ENCODE results near the gene CEP126.

Gene CEP126

GRCh38 chr11:102017026-102017425, 102.2 kb downstream of the CEP126 start:
- TF ChIP-seq SIN3A (IDR thresholded peaks at IDR 0.05; ENCODE audit: borderline replicate concordance, insufficient read depth, low read length): no peak
- no peak for TF ChIP-seq FOXP2 (optimal IDR thresholded peaks at IDR 0.05; ENCODE audit: borderline replicate concordance, extremely low read depth, extremely low read length, insufficient read depth)
- no peak for TF ChIP-seq POLR2AphosphoS5 (IDR thresholded peaks at IDR 0.05; ENCODE audit: low read depth, low read length)
- no peak for TF ChIP-seq TAF1 (IDR thresholded peaks at IDR 0.05; ENCODE audit: borderline replicate concordance, insufficient read depth, low read length)
- no peak for TF ChIP-seq REST (IDR thresholded peaks at IDR 0.05; ENCODE audit: insufficient read depth in 1 of 2, low read depth in 2 of 2, low read length in 2 of 2)

- TF ChIP-seq REST (IDR thresholded peaks at IDR 0.05; ENCODE audit: insufficient read depth in 1 of 2, low read depth in 2 of 2, low read length in 2 of 2): no peak
- no peak for TF ChIP-seq TAF1 (IDR thresholded peaks at IDR 0.05; ENCODE audit: borderline replicate concordance, insufficient read depth, low read length)
- TF ChIP-seq POLR2AphosphoS5 (IDR thresholded peaks at IDR 0.05; ENCODE audit: low read depth, low read length): no peak
- no peak for TF ChIP-seq SIN3A (IDR thresholded peaks at IDR 0.05; ENCODE audit: borderline replicate concordance, insufficient read depth, low read length)
- TF ChIP-seq FOXP2 (optimal IDR thresholded peaks at IDR 0.05; ENCODE audit: borderline replicate concordance, extremely low read depth, extremely low read length, insufficient read depth): no peak
Observed at GRCh38 chr11:102026217-102026616, 111.4 kb downstream of the CEP126 start.

- TF ChIP-seq FOXP2 (optimal IDR thresholded peaks at IDR 0.05; ENCODE audit: borderline replicate concordance, extremely low read depth, extremely low read length, insufficient read depth) (no peak), SIN3A (IDR thresholded peaks at IDR 0.05; ENCODE audit: borderline replicate concordance, insufficient read depth, low read length) (no peak), POLR2AphosphoS5 (IDR thresholded peaks at IDR 0.05; ENCODE audit: low read depth, low read length) (no peak), REST (IDR thresholded peaks at IDR 0.05; ENCODE audit: insufficient read depth in 1 of 2, low read depth in 2 of 2, low read length in 2 of 2) (no peak), TAF1 (IDR thresholded peaks at IDR 0.05; ENCODE audit: borderline replicate concordance, insufficient read depth, low read length) (no peak)
Observed at GRCh38 chr11:102026959-102027358, 112.1 kb downstream of the CEP126 start.

- no peak for TF ChIP-seq TAF1 (IDR thresholded peaks at IDR 0.05; ENCODE audit: borderline replicate concordance, insufficient read depth, low read length)
- no peak for TF ChIP-seq SIN3A (IDR thresholded peaks at IDR 0.05; ENCODE audit: borderline replicate concordance, insufficient read depth, low read length)
- TF ChIP-seq REST (IDR thresholded peaks at IDR 0.05; ENCODE audit: insufficient read depth in 1 of 2, low read depth in 2 of 2, low read length in 2 of 2): no peak
Observed at GRCh38 chr11:102036757-102037156, 121.9 kb downstream of the CEP126 start.

GRCh38 chr11:102046841-102047240, 132.0 kb downstream of the CEP126 start:
- no peak for TF ChIP-seq POLR2AphosphoS5 (IDR thresholded peaks at IDR 0.05; ENCODE audit: low read depth, low read length)
- TF ChIP-seq TAF1 (IDR thresholded peaks at IDR 0.05; ENCODE audit: borderline replicate concordance, insufficient read depth, low read length): no peak
- TF ChIP-seq REST (IDR thresholded peaks at IDR 0.05; ENCODE audit: insufficient read depth in 1 of 2, low read depth in 2 of 2, low read length in 2 of 2): no peak
- no peak for TF ChIP-seq SIN3A (IDR thresholded peaks at IDR 0.05; ENCODE audit: borderline replicate concordance, insufficient read depth, low read length)
- TF ChIP-seq FOXP2 (optimal IDR thresholded peaks at IDR 0.05; ENCODE audit: borderline replicate concordance, extremely low read depth, extremely low read length, insufficient read depth): no peak
